Natural killer cell (primary cell): Measurements from ENCODE around the gene BBLN. TPM values are rescaled to one million over a fixed set of nuclear protein-coding genes. Genes with fewer than 3 reads are reported as not detected.

Source experiments
- ATAC-seq, 3 donors: fragments of 150-1000 bp in 2 of 3; fragments of 200-7000 bp in 1 of 3; cut with Tn5 transposase; 1 replicate in 1 of 3; 2 replicates in 2 of 3; pipeline ENCODE4 v1.10.0; 2021; ENCODE audit warnings: mild to moderate bottlenecking in 2 of 3, moderate library complexity in 2 of 3
- DNase-seq, 2 donors: peaks; one replicate each; pipeline versions ENCODE4 v3.0.0 to v3.0.0-alpha.2; 2013 to 2021; ENCODE audit warnings: mixed read lengths in 1 of 2
- H3K27ac ChIP-seq: one replicate; pipeline ENCODE4 v1.5.1; 2013; ENCODE audit warnings: mild to moderate bottlenecking, low read length
- H3K27me3 ChIP-seq: one replicate; pipeline ENCODE4 v1.6.1; 2013; ENCODE audit warnings: low read length; ENCODE audit not compliant: control insufficient read depth, insufficient read depth
- H3K36me3 ChIP-seq: one replicate; pipeline ENCODE4 v1.6.1; 2013; ENCODE audit warnings: low read length; ENCODE audit not compliant: control insufficient read depth, insufficient read depth
- H3K4me1 ChIP-seq: one replicate; pipeline ENCODE4 v1.6.1; 2013; ENCODE audit warnings: low read length; ENCODE audit not compliant: control insufficient read depth, insufficient read depth
- H3K4me3 ChIP-seq: one replicate; pipeline ENCODE4 v1.5.1; 2013; ENCODE audit warnings: low read length
- H3K9me3 ChIP-seq: one replicate; pipeline ENCODE4 v1.6.1; 2013; ENCODE audit warnings: low read length; ENCODE audit not compliant: control insufficient read depth, insufficient read depth
- H3K27ac Mint-ChIP-seq, 2 donors: one replicate each; pipeline ENCODE4 v1.8.0; 2022; ENCODE audit warnings: mild to moderate bottlenecking in 2 of 2, mixed read lengths in 2 of 2, moderate library complexity in 1 of 2
- H3K27me3 Mint-ChIP-seq, 2 donors: one replicate each; pipeline ENCODE4 v1.8.0; 2022; ENCODE audit warnings: low read depth in 2 of 2, mixed read lengths in 2 of 2
- H3K36me3 Mint-ChIP-seq: one replicate; pipeline ENCODE4 v1.8.0; 2022; ENCODE audit warnings: mixed read lengths
- H3K4me1 Mint-ChIP-seq, 2 donors: one replicate each; pipeline ENCODE4 v1.8.0; 2022; ENCODE audit warnings: mixed read lengths in 2 of 2
- H3K4me3 Mint-ChIP-seq: one replicate; pipeline ENCODE4 v1.8.0; 2022; ENCODE audit warnings: mild to moderate bottlenecking, moderate library complexity, mixed read lengths
- H3K9me3 Mint-ChIP-seq, 2 donors: one replicate each; pipeline ENCODE4 v1.8.0; 2022; ENCODE audit warnings: mixed read lengths in 2 of 2
- CTCF ChIP-seq: fragments of 200-600 bp; IDR thresholded peaks from one replicate; pipeline ENCODE4 v1.8.0; 2022; ENCODE audit warnings: antibody characterized with exemption
- WGBS: methylation state at CpG from one replicate; pipeline ENCODE4 v1.1.7; 2013; ENCODE audit warnings: missing lambda C conversion rate; ENCODE audit not compliant: insufficient coverage; 5-methylcytosine and 5-hydroxymethylcytosine counted together
- intact Hi-C: fragments of 100-400 bp; cut with micrococcal nuclease; formaldehyde crosslinking; loops from one replicate; pipeline ENCODE4 v1.14.2; 2022
- total RNA-seq, 4 donors: library from RNA; stranded (reverse); fragments of 120-200 nt in 1 of 4; gene quantifications; one replicate each; pipeline versions ENCODE4 v1.2.3 to v1.2.4, GENCODE V29; 2013 to 2022

Gene BBLN
- total RNA-seq, 3 donors from 2014 or later (not counting 1 experiment from before 2014, with no cell fraction given) = 61.8 to 74.0 (median 69.3) TPM

- Histone ChIP-seq H3K4me3 (no peak overlapping the region), H3K36me3 (no peaks in the 10 kb centered on the region), H3K27me3 (no peaks in the 10 kb centered on the region), H3K27ac (no peak overlapping the region), H3K4me1 (no peaks in the 10 kb centered on the region), H3K9me3 (no peaks in the 10 kb centered on the region)
- no peak overlapping the region for H3K27ac Mint-ChIP-seq
- ATAC-seq (no peak), DNase-seq (no peak)
- intact Hi-C loops = no loop called here
- no peaks in the 10 kb centered on the region for H3K36me3 Mint-ChIP-seq
- TF ChIP-seq CTCF = no peak
- no peaks in the 10 kb centered on the region for H3K27me3 Mint-ChIP-seq
- no peaks in the 10 kb centered on the region for H3K9me3 Mint-ChIP-seq
- H3K4me1 Mint-ChIP-seq = peaks cover 0 to 6% of the 10 kb centered on the region in 2 donors
- no peak overlapping the region for H3K4me3 Mint-ChIP-seq
- WGBS = 93% methylated on average over 8 of the region's 8 CpGs
Observed at GRCh38 chr9:128146591-128147120, 13.4 kb upstream of the BBLN start.

DNA sequence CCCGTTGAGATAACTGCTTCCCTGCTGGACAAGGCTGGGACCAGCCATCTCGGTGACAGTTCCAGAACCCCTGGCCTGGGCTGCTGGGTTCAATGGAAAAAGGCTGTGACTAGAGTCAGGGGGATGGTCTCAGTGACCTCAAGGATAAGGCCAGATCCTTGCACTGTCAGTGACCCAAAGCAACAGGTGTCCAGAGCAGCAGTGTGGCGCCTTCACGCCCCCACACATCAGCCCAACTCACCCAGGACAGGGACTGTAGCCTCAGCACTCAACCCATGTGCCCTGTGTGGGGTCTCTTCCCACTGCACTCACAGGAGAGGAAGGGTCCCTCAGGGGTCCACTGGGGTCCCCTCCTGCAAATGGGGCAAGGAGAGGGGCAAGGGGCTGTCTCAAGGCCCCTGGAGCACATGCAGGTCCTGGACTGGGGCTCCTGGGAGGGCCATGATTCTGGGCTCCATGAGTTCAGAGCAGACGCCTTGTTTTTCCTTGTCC is 11.5 kb upstream of the BBLN start:
- Histone ChIP-seq H3K36me3 (no peaks in the 10 kb centered on the region), H3K9me3 (no peaks in the 10 kb centered on the region), H3K4me1 (no peaks in the 10 kb centered on the region), H3K27me3 (no peaks in the 10 kb centered on the region), H3K27ac (no peak overlapping the region), H3K4me3 (no peak overlapping the region)
- no peaks in the 10 kb centered on the region for H3K9me3 Mint-ChIP-seq
- intact Hi-C loops = no loop called here
- no peaks in the 10 kb centered on the region for H3K36me3 Mint-ChIP-seq
- ATAC-seq (no peak), DNase-seq (no peak)
- no peak for TF ChIP-seq CTCF
- 94% methylated on average over 5 of the region's 5 CpGs for WGBS
- peaks cover 0 to 6% of the 10 kb centered on the region in 2 donors for H3K4me1 Mint-ChIP-seq
- no peak overlapping the region for H3K27ac Mint-ChIP-seq
- H3K4me3 Mint-ChIP-seq = no peak overlapping the region
- no peaks in the 10 kb centered on the region for H3K27me3 Mint-ChIP-seq

DNA sequence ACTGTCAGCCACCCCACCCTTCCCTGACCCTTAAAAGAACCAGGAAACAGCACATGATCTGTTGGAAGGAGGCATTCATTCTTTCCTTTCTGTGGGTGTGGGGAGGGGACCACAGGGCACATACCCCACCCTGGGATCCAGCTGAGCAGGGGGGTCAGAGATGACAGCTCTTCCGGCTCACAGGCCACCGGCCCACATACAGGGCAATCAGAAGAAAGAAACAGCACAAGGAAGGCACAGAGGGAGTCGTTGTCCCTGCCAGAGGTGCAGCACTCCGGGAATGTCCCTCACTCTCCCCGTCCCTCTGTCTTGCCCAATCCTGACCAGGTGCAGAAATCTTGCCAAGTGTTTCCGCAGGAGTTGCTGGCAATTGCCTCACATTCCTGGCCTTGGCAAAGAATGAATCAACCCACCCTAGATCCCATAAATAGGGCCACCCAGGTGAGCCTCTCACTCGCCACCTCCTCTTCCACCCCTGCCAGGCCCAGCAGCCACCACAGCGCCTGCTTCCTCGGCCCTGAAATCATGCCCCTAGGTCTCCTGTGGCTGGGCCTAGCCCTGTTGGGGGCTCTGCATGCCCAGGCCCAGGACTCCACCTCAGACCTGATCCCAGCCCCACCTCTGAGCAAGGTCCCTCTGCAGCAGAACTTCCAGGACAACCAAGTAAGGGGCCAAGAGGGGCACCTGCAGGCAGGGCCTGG is 10.9 kb upstream of the BBLN start, which contains the start of gene LCN2:
Gene LCN2, plus strand, starts transcription at position 453 of the 701 bp plus-strand sequence. Its CDS starts 73 bp downstream, at position 526.
- Mint-ChIP-seq H3K4me1 (peaks cover 0 to 6% of the 10 kb centered on the region in 2 donors), H3K4me3 (no peak within 1 kb of the TSS), H3K27me3 (no peaks in the 10 kb centered on the region), H3K9me3 (no peaks in the 10 kb centered on the region), H3K36me3 (no peaks in the 10 kb centered on the region), H3K27ac (no peak within 1 kb of the TSS)
- 89% methylated on average over 9 of the region's 9 CpGs for WGBS
- Histone ChIP-seq H3K27me3 (no peaks in the 10 kb centered on the region), H3K4me3 (no peak within 1 kb of the TSS), H3K36me3 (no peaks in the 10 kb centered on the region), H3K9me3 (no peaks in the 10 kb centered on the region), H3K27ac (no peak within 1 kb of the TSS), H3K4me1 (no peaks in the 10 kb centered on the region)
- DNase-seq (no peak), ATAC-seq (no peak)
- TF ChIP-seq CTCF = no peak
- intact Hi-C loops = no loop called here
